NCI-H2227 (cell line): ENCODE data around the gene UBE2H.
"Not testable (repeated sequence)": the region's sequence is repeated elsewhere in the genome, so short reads cannot be mapped to it uniquely, and the experiment has no call there.

ENCODE experiments used
- DNase-seq: peaks from one replicate; lab custom pipeline; 2025; ENCODE audit not compliant: unreplicated experiment; lab: John Stamatoyannopoulos, UW

The UBE2H gene

GRCh38 chr7:129845178-129845971 is 107.4 kb downstream of the UBE2H start:
- no peak for DNase-seq

- DNase-seq = no peak
These were observed 108.6 kb downstream of the UBE2H start for GRCh38 chr7:129843978-129844840.

GRCh38 chr7:129843365-129843898 is 109.3 kb downstream of the UBE2H start:
- DNase-seq = peak; percentile 33

- no peak for DNase-seq
These were observed 111.3 kb downstream of the UBE2H start for GRCh38 chr7:129841465-129841864.

GRCh38 chr7:129840757-129841156 is 112.0 kb downstream of the UBE2H start:
- DNase-seq = no peak

- no peak for DNase-seq
These were observed 115.8 kb downstream of the UBE2H start for GRCh38 chr7:129836983-129837382.

- peak; percentile 47 for DNase-seq
These were observed 117.2 kb downstream of the UBE2H start for GRCh38 chr7:129835569-129835968.

GRCh38 chr7:129833353-129833752 is 119.4 kb downstream of the UBE2H start:
- DNase-seq = not testable (repeated sequence)

GRCh38 chr7:129832701-129833227 is 120.0 kb downstream of the UBE2H start:
- no peak for DNase-seq

- no peak for DNase-seq
These were observed 120.5 kb downstream of the UBE2H start for GRCh38 chr7:129832282-129832681.

- no peak for DNase-seq
These were observed 121.2 kb downstream of the UBE2H start for GRCh38 chr7:129831424-129832058.

GRCh38 chr7:129830949-129831348 is 121.8 kb downstream of the UBE2H start:
- no peak for DNase-seq

GRCh38 chr7:129829737-129830631 is 122.8 kb downstream of the UBE2H start:
- peak; percentile 91 for DNase-seq

- no peak for DNase-seq
These were observed 123.6 kb downstream of the UBE2H start for GRCh38 chr7:129828989-129829736.

- no peak for DNase-seq
These were observed 124.5 kb downstream of the UBE2H start for GRCh38 chr7:129828078-129828762.

- no peak for DNase-seq
These were observed 125.2 kb downstream of the UBE2H start for GRCh38 chr7:129827467-129827990.

- not testable (repeated sequence) for DNase-seq
These were observed 125.9 kb downstream of the UBE2H start for GRCh38 chr7:129826895-129827294.

GRCh38 chr7:129825209-129825970 is 127.4 kb downstream of the UBE2H start:
- DNase-seq = peak; percentile 95
